8988T (cell line): ENCODE results near the gene SHROOM2.

Experiments
- DNase-seq: peaks from one replicate; pipeline ENCODE4 v3.0.0; 2011

The SHROOM2 gene

GRCh38 chrX:9952300-9952699 is 166.1 kb downstream of the SHROOM2 start:
- no peak for DNase-seq

DNA sequence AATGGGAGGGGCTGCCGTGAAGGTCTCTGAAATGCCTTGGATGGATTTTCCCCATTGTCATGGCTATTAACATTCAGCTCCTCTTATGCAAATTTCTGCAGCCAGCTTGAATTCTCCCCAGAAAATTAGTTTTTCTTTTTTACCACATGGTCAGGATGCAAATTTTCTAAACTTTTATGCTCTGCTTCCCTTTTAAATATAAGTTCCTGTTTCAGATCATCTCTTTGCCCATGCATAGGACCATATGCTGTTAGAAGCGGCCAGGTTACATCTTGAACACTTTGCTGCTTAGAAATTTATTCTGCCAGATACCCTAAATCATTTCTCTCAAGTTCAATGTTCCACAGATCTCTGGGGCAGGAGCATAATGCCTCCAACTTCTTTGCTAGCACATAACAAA is 167.2 kb downstream of the SHROOM2 start:
- DNase-seq: no peak

DNA sequence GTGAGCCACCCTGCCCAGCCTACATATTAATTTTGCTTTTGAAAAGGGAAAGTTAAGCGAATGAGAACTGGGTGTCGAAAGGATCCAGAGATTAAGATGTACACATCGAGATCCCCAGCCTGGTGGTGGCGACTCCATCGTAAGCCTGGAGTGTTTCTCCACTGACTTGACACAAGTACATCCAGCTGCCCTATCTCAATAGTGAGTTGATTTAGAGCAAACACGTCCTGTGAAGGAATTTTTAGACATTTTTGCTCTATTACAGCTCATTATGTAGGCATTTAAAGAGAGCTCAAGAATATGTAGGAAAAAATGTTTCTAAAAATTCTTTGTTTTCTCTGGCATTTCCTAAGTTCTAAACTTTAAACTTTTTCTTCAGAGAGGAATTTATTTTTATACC is 169.3 kb downstream of the SHROOM2 start:
- DNase-seq: no peak

DNA sequence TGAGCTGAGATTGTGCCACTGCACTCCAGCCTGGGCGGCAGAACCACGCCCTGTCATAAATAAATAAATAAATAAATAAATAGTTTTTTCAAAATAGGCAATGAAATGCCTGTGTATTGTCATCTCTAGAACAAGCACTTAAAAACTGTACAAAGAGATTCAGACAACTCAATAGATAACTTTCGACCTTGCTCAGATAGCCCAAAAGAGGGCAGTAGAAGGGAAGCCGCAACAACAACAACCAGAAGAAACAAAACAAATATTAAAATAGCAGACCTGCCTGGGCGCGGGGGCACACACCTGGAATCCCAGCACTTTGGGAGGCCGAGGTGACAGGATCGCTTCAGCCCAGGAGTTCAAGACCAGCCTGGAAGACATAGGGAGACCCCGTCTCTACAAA is 171.5 kb downstream of the SHROOM2 start:
- DNase-seq: no peak

DNA sequence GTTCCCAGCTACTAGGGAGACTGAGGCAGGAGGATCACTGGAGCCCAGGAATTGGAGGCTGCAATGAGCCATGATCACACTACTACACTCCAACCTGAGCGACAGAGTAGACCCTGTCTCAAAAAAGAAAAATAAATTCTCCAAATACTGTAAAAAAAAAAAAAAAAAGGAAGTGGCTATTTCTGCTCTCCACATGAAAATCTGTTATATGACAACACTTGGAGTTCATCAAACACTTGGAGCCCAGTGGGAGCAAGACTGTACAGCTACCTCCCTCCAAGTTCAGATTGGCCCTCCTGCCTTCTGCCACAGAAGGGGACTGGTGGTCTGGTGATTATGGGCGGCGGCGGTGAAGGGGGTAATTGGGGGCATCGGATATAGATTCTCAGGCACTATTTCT is 172.0 kb downstream of the SHROOM2 start:
- no peak for DNase-seq

GRCh38 chrX:9961750-9962149 is 175.5 kb downstream of the SHROOM2 start:
- DNase-seq: no peak

- DNase-seq: no peak
Observed at GRCh38 chrX:9966775-9967408, 180.7 kb downstream of the SHROOM2 start, which contains the start of gene CLDN34. Gene CLDN34, plus strand, starts transcription at chrX:9967358. Its CDS starts 0 bp downstream, at chrX:9967358.

- DNase-seq: no peak
Observed at GRCh38 chrX:9977635-9978034, 191.4 kb downstream of the SHROOM2 start.

DNA sequence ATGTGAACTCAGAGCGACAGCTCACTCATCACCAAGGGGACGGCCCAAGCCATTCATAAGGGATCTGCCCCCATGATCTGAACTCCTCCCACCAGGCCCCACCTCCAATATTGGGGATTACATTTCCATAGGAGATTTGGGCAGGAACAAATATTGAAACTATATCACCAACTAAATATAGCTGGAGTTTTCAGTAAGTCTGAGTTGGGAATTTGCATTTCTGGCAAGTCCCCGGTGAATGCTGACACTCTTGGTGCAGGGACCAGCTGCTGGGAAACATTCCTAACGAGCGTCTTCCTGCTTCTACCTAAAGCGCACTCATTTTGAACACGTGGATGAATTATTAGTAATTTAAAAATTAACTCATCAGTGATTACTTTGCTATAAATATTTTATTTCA is 194.2 kb downstream of the SHROOM2 start:
- no peak for DNase-seq

DNA sequence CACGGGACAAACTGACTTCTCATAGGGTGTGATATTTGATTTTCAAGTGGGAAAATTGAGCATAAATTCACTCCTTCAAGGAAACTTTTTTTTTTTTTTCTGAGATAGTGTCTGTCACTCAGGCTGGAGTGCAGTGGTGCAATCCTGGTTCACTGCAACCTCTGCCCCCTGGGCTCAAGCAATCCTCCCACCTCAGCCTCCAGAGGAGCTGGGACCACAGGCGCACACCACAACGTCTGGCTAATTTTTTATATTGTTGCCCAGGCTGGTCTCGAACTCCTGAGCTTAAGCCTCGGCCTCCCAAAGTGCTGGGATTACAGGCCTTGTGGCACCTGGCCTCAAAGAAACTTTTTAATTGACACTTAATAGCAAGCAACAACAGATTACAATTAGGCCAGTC is 194.7 kb downstream of the SHROOM2 start:
- DNase-seq: no peak

- no peak for DNase-seq
Observed at GRCh38 chrX:9983441-9983840, 197.2 kb downstream of the SHROOM2 start.

DNA sequence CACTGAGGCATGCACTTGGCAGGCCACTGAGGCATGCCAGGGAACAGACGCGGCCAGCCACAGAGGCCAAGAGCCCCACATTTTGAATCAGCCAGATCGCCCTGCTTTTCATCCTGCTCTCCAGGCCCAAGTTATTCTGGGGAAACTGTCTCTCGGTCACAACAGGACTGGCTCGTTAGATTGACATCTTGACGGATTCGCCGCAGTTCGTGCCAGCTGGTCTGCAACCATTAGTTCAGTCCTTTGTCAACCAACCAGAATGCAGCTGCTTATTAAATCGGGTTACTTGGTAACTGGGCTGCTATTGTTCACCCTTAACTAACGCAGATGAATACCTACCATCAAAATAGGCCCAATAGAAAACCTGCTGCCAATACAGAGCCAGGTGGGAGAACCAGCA is 197.6 kb downstream of the SHROOM2 start:
- DNase-seq: no peak

- DNase-seq: no peak
Observed at GRCh38 chrX:9988762-9989161, 202.5 kb downstream of the SHROOM2 start.

DNA sequence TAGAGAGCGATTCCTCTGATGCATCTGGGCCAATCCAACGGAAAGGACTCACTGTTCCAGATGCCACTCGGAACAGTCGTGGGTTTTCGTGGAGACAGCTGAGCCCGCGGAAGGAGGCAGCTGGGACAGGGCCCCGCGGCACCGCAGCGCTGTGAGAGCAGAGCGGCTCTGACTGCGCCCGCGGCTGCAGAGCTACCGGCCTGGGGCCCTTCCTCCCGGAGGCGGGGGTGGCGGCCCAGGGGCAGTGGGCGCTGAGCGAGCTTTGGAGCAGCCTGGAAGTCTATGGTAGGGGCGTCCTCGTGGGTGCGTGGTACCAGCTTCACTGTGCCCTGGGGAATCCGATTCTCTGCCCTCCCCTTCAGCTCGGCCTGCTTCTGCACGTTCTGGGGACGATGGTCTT is 205.8 kb downstream of the SHROOM2 start:
- DNase-seq: no peak

- no peak for DNase-seq
Observed at GRCh38 chrX:9992724-9993123, 206.5 kb downstream of the SHROOM2 start.

DNA sequence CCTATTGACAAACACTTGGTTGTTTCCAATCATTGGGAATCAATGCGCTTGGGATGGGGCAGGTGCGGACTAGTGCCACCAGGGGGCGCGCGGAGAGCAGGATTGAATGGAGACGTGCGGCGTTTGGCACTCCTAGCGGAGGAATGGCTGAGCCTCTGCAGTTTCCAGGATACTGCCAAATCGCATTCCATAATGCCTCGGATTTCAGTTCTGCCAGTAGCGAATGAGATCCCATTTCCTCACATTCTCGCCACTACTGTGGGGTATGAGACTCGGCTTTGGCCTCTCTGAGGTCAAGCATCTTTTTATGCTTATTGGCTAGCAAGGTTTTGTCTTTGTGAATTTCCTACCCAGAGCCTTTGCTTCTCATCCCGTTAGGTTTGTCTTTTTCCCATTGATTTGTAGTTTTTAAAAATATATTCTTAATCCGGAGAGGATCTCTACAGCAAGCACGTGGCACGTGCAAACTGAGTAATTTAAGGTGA is 209.7 kb downstream of the SHROOM2 start:
- DNase-seq: peak; percentile 75

- no peak for DNase-seq
Observed at GRCh38 chrX:9997041-9997440, 210.8 kb downstream of the SHROOM2 start.

DNA sequence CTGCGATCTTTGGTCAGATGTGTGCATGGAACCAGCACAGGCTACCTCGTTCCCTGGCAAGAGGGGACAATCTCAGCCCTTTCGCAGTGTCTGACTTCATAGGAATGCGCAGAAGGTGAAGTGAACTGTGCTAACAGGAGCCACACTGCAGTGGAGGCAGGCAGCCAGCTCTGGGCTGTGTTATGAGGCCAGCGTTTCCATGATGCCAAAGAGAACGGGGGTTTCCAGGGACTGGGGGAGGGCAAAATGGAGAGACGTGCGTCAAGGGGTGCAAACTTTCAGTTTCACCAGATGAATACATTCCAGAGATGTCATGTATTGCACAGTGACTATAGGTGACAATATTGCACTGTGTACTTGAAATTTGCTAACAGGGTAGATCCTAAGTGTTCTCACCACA is 211.3 kb downstream of the SHROOM2 start:
- no peak for DNase-seq
